OCI-LY7 (cell line): ENCODE results near the gene CEP152.

Source experiments
- CTCF ChIP-seq: fragments of 200-600 bp; sonication (generic); conservative IDR thresholded peaks from 2 replicates; pipeline ENCODE4 v1.5.1; 2014; ENCODE audit warnings: mild to moderate bottlenecking, antibody characterized with exemption, low read length, moderate library complexity, mixed read lengths
- EZH2phosphoT487 ChIP-seq: fragments of 200-600 bp; sonication (generic); IDR thresholded peaks from 2 replicates; pipeline ENCODE4 v1.6.1; 2018; ENCODE audit warnings: low read depth, borderline replicate concordance, mild to moderate bottlenecking, mixed run types, antibody characterized with exemption, low read length, moderate library complexity, mixed read lengths

GRCh38 chr15:48782911-48783310, 28.0 kb downstream of the CEP152 start:
- TF ChIP-seq CTCF, result no peak
- no peak for TF ChIP-seq EZH2phosphoT487
